GM19240 (cell line): ENCODE measurements around the gene SPOPL.

Experiments used
- DNase-seq: peaks from one replicate; pipeline ENCODE4 v3.0.0; 2011; ENCODE audit warnings: low spot score; ENCODE audit not compliant: insufficient read length

SPOPL gene

GRCh38 chr2:138600732-138601457, 99.3 kb downstream of the SPOPL start:
- DNase-seq, result no peak

- no peak for DNase-seq
Observed at GRCh38 chr2:138601458-138602165, 100.0 kb downstream of the SPOPL start.

GRCh38 chr2:138602166-138602460, 100.5 kb downstream of the SPOPL start:
- DNase-seq, result no peak

DNA sequence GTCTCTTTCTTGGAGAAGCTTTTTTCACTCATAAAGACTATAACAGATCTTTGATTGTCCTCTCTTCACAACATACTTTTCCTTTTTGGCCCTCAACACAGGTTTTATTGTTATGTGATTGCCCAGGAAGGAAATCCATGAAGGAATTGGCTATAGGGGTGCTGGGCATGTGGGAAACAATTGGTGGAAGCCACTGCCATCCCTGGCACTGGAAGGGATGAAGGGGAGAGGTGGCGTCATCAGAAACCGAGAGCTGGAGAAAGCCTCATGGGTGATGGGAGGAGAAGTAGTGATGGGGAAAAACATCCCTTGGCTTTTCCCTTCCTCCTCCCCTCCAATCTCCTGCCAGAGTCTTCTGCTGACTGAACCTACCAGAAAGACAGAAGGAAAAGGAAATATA, 106.2 kb downstream of the SPOPL start:
- DNase-seq, result no peak

DNA sequence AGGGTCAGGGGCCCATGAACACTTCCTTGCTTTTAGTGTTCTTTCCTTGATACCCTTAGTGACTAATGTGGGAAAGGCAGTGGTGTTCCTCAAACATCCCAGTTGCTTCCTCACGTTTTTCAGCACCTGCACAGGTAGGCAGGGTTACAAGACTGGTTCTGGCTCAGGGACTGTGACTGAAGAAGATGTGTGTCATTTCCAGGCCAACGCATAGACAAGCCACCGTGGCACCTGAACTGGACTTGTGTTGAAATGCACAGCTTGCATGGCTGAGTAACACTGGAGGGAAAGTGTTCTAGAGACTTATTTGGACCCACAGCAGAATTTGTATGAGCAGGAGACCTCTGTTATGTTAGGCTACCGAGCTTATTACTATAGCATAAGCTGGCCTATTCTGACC, 107.9 kb downstream of the SPOPL start:
- DNase-seq, result no peak

- DNase-seq, result no peak
Observed at GRCh38 chr2:138610201-138610953, 108.8 kb downstream of the SPOPL start.

DNA sequence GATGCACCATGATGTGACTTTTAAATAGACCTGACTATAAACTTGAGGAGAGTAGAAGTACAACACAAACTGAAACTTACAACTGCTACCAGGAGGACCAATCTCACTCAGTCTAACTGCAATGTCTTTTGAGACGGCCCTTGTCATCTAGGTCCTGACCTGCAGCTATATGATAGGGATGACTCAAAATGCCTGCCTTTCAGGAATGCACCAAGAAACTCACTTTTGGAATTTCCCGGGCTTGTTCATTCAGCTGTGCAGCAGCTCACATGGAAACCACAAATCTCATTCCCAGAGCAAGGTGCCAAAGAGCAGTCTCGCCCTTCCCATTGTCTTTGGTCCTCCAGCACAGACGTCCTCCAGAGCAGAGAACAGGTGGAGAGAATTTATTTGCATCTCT, 113.7 kb downstream of the SPOPL start:
- DNase-seq, result no peak

DNA sequence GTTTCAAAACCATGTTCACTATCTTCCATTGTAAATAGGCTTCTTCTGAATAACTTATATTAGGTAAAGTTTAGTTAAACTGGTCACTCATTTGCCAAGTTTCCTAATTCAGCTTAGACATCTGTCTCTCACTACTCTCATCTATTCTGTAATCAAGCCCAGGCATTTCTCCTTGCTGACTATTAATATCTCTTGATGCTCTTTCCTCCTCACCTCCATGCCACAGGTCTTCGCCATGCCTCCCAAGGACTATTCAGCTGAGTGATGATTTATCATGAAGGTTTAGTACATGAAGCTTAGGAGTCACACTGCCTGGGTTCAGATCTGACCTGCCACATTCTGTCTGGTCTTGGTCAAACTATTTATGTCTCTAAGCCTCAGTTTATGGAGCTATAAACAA, 115.5 kb downstream of the SPOPL start:
- DNase-seq, result no peak

DNA sequence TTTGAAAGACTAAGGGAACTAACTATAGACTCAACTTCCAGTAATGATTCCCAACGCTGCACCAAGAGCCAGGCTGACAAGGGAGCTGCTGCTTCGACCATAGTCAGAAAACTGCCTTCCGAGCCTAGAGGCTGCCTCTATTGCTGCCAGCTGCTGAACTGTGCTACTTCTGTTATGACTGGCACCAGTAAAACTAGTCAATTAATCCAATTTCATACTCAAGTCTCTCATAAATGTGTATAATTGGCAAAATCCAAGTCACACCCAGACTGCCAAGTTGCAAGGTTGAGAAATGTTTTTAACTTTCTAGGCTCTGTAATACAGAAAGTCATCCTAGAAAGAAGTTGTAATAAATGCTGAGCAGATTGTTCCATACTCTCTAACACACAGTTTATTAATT, 117.4 kb downstream of the SPOPL start:
- DNase-seq, result no peak

DNA sequence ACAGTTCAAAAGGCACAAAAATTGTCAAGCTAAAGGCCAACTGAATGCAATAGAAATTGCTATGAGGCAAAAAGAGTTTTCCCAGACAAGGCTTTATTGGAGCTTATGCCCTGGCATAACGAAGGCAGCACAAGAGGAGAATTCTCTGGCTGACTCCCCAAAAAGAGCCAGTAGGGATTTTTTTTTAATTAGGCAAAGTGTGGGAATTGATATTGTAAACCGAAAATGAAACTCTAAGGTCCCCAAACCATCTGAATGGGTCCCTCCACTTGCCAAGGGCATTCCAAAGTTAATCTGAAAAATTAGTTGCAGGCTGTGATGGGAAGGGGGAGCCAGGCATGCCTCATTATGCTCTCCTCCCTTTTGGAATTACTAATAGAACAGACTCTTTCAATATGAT, 118.9 kb downstream of the SPOPL start:
- DNase-seq, result no peak

- DNase-seq, result no peak
Observed at GRCh38 chr2:138621139-138621538, 119.6 kb downstream of the SPOPL start.

DNA sequence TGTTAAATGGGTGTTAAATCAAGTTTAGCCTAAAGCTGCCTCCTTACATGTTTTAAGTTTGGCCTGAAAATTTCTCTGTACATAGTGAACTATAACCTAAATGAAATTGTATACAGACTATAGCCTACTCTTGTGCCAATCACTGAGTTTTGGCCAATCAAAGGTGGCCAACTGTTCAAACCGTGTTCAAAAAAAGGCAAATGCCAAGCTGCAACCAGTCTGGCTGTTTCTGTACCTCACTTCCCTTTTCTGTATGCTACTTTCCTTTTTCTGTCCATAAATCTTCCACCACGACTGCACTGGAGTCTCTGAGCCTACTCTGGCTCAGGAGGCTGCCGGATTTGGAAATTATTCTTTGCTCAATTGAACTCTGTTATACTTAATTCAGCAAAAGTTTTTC, 121.0 kb downstream of the SPOPL start:
- no peak for DNase-seq
